Measurements from ENCODE around the gene SUPT5H.
A peak's percentile ranks its signal among the peaks of the same experiment; 100 is the strongest.

The SUPT5H gene

GRCh38 chr19:39516270-39516669, 70.9 kb downstream of the SUPT5H start:
- peak overlapping the region; percentile 92 for H3K9ac ChIP-seq (ENCODE audit: low read depth, low read length)
- H3K36me3 ChIP-seq (ENCODE audit: insufficient read depth, low read length): peaks cover 6% of the 10 kb centered on the region; the same call in 1 of the 2 replicates
- no peaks in the 10 kb centered on the region; the same call in 1 of the 2 replicates for H3K9me3 ChIP-seq (ENCODE audit: control insufficient read depth, insufficient read depth, low read length)
- H3K4me1 ChIP-seq (ENCODE audit: insufficient read depth, low read length): 0 out of 2 replicates have a peak, but pooled peaks cover 2% of the 10 kb centered on the region

DNA sequence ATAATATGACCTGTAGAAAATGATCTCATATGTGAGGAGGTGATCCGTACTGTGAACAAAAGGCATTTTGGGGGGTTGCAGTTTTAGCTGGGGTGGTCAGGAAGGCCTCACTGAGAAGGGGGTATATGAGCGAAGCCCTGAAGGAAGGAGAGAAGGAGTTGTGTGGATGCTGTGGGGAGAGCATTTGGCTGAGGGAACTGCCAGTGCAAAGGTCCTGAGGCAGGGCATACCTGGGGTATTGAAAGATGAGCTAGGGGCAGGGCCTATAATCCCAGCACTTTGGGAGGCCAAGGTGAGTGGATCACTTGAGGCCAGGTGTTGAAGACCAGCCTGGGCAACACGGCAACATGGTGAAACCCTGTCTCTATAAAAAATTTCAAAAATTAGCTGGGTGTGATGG, 72.0 kb downstream of the SUPT5H start:
- Histone ChIP-seq H3K9ac (ENCODE audit: low read depth, low read length) (no peak overlapping the region), H3K9me3 (ENCODE audit: control insufficient read depth, insufficient read depth, low read length) (no peaks in the 10 kb centered on the region; the same call in 1 of the 2 replicates), H3K36me3 (ENCODE audit: insufficient read depth, low read length) (peaks cover 6% of the 10 kb centered on the region; the same call in 1 of the 2 replicates), H3K4me1 (ENCODE audit: insufficient read depth, low read length) (0 out of 2 replicates have a peak, but pooled peaks cover 2% of the 10 kb centered on the region)

DNA sequence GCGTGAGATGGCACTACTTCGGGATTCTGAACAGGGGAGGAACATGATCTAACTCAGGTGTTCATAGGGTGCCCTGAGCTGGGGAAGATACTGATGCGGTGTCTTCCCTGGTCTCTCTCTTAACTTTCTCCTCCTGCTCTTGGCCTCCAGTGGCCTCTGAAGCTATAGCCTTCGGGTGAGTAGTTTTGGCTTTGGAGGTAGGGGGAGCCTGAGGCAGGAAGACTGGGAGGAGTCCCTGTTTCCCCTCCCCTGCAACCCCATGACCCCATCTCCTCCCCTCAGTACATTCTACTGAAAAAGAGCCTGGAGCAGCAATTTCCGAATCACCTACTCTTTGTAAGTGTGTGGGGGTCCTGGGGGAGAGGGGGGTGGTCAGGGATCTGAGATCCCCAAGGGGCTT, 73.1 kb downstream of the SUPT5H start:
- H3K9ac ChIP-seq (ENCODE audit: low read depth, low read length): peak overlapping the region; percentile 60
- no peaks in the 10 kb centered on the region; the same call in 1 of the 2 replicates for H3K9me3 ChIP-seq (ENCODE audit: control insufficient read depth, insufficient read depth, low read length)
- peaks cover 6% of the 10 kb centered on the region; the same call in 1 of the 2 replicates for H3K36me3 ChIP-seq (ENCODE audit: insufficient read depth, low read length)
- 0 out of 2 replicates have a peak, but pooled peaks cover 2% of the 10 kb centered on the region for H3K4me1 ChIP-seq (ENCODE audit: insufficient read depth, low read length)

GRCh38 chr19:39518975-39519374, 73.6 kb downstream of the SUPT5H start:
- 0 out of 2 replicates have a peak, but pooled peaks cover 2% of the 10 kb centered on the region for H3K4me1 ChIP-seq (ENCODE audit: insufficient read depth, low read length)
- peak overlapping the region; percentile 60 for H3K9ac ChIP-seq (ENCODE audit: low read depth, low read length)
- H3K9me3 ChIP-seq (ENCODE audit: control insufficient read depth, insufficient read depth, low read length): no peaks in the 10 kb centered on the region; the same call in 1 of the 2 replicates
- peaks cover 6% of the 10 kb centered on the region; the same call in 1 of the 2 replicates for H3K36me3 ChIP-seq (ENCODE audit: insufficient read depth, low read length)

- H3K4me1 ChIP-seq (ENCODE audit: insufficient read depth, low read length): 0 out of 2 replicates have a peak, but pooled peaks cover 2% of the 10 kb centered on the region
- H3K9ac ChIP-seq (ENCODE audit: low read depth, low read length): no peak overlapping the region
- peaks cover 6% of the 10 kb centered on the region; the same call in 1 of the 2 replicates for H3K36me3 ChIP-seq (ENCODE audit: insufficient read depth, low read length)
- no peaks in the 10 kb centered on the region; the same call in 1 of the 2 replicates for H3K9me3 ChIP-seq (ENCODE audit: control insufficient read depth, insufficient read depth, low read length)
Measured at GRCh38 chr19:39520541-39521484, 75.4 kb downstream of the SUPT5H start.

GRCh38 chr19:39524495-39524894, 79.1 kb downstream of the SUPT5H start:
- no peaks in the 10 kb centered on the region for H3K4me1 ChIP-seq (ENCODE audit: insufficient read depth, low read length)
- H3K9me3 ChIP-seq (ENCODE audit: control insufficient read depth, insufficient read depth, low read length): no peaks in the 10 kb centered on the region; the same call in 1 of the 2 replicates
- H3K36me3 ChIP-seq (ENCODE audit: insufficient read depth, low read length): peaks cover 6% of the 10 kb centered on the region; the same call in 1 of the 2 replicates
- H3K9ac ChIP-seq (ENCODE audit: low read depth, low read length): no peak overlapping the region

DNA sequence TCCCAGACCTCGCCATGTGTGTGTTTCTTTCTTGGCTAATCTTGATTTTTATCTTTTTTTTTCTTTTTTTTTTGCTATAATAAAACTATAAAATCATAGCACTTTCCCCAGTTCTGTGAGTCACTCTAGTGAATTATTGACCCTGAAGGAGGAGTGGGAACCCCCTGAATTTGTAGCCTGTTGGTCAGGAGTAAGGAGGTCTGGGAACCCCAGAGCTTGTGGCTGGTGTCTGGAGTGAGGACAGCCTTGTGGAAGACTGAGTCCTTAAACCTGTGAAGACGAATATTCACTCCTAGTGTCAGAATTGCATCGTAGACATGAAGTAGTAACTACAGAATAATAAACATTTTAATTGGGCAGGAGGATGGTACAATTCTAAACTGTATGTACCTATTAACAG, 79.8 kb downstream of the SUPT5H start:
- peaks cover 6% of the 10 kb centered on the region; the same call in 1 of the 2 replicates for H3K36me3 ChIP-seq (ENCODE audit: insufficient read depth, low read length)
- no peak overlapping the region for H3K9ac ChIP-seq (ENCODE audit: low read depth, low read length)
- H3K4me1 ChIP-seq (ENCODE audit: insufficient read depth, low read length): no peaks in the 10 kb centered on the region
- H3K9me3 ChIP-seq (ENCODE audit: control insufficient read depth, insufficient read depth, low read length): no peaks in the 10 kb centered on the region; the same call in 1 of the 2 replicates
